ENCODE data around the gene CACNA2D2.
"Not testable (repeated sequence)": the region's sequence is repeated elsewhere in the genome, so short reads cannot be mapped to it uniquely, and the experiment has no call there.

CACNA2D2 gene

DNA sequence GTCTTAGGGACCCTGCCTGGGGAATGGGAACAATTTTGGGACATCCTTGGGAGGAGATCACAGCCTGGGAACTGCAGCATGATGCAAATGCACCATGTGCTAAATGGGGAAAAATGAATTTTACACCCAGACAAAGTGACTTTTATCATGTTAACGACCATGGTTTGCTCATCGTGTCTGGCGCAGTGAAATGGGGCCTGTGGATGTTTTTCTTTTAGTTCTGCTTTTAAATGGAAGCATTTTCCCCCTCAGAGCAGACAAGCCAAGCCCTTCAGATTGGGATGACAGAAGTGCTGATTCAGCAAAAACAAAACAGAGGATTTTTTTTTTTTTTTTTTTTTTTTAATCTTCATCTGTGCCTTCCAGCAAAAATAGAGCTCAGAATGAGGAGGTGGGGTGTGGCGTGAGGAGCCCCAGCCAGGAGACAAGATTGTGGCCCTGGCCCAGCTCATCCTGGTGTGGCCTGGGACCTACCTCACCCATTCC lies 14.3 kb upstream of the CACNA2D2 start:
- no peak overlapping the region for H3K27ac ChIP-seq (ENCODE audit: low read depth, low read length)
- no peaks in the 10 kb centered on the region for H3K9me3 ChIP-seq (ENCODE audit: control insufficient read depth in 5 of 5, low read length in 5 of 5)
- peaks cover 0 to 16% (median 13%) of the 10 kb centered on the region in 5 donors for H3K4me1 ChIP-seq (ENCODE audit: control insufficient read depth in 5 of 5, insufficient read depth in 5 of 5, low read length in 5 of 5)
- H3K4me3 ChIP-seq (ENCODE audit: low read depth in 1 of 5, low read length in 5 of 5): no peak overlapping the region
- peaks cover 2 to 18% (median 9%) of the 10 kb centered on the region in 5 donors for H3K27me3 ChIP-seq (ENCODE audit: control insufficient read depth in 5 of 5, insufficient read depth in 4 of 5, low read length in 5 of 5)
- H3K9ac ChIP-seq (ENCODE audit: low read length in 5 of 5): no peak overlapping the region
- H3K36me3 ChIP-seq (ENCODE audit: control insufficient read depth in 5 of 5, insufficient read depth in 5 of 5, low read length in 5 of 5): no peaks in the 10 kb centered on the region

DNA sequence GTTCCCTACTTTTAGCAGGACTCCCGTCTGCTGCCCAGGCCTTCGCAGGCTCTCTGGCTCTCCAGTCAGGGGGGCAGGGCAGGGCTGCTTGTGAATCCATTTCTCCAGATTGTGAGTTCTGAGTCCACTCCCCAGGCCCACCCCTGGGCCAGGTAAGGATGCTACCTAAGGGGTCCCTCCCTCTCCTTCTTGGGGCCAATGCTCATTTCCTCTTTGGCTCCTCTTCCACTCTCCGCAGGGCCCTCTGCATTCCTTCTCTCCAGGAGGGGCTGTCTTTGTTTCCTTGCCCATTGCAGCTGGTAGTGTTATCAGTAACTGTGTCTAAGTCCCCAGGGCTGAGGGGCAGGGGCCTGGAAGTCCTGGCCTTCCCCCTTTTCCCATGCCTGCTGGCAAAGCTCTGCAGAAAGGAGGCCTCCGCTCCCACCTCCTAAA lies 13.0 kb upstream of the CACNA2D2 start:
- Histone ChIP-seq H3K4me1 (ENCODE audit: control insufficient read depth in 5 of 5, insufficient read depth in 5 of 5, low read length in 5 of 5) (peaks cover 0 to 16% (median 13%) of the 10 kb centered on the region in 5 donors), H3K27ac (ENCODE audit: low read depth, low read length) (no peak overlapping the region)

DNA sequence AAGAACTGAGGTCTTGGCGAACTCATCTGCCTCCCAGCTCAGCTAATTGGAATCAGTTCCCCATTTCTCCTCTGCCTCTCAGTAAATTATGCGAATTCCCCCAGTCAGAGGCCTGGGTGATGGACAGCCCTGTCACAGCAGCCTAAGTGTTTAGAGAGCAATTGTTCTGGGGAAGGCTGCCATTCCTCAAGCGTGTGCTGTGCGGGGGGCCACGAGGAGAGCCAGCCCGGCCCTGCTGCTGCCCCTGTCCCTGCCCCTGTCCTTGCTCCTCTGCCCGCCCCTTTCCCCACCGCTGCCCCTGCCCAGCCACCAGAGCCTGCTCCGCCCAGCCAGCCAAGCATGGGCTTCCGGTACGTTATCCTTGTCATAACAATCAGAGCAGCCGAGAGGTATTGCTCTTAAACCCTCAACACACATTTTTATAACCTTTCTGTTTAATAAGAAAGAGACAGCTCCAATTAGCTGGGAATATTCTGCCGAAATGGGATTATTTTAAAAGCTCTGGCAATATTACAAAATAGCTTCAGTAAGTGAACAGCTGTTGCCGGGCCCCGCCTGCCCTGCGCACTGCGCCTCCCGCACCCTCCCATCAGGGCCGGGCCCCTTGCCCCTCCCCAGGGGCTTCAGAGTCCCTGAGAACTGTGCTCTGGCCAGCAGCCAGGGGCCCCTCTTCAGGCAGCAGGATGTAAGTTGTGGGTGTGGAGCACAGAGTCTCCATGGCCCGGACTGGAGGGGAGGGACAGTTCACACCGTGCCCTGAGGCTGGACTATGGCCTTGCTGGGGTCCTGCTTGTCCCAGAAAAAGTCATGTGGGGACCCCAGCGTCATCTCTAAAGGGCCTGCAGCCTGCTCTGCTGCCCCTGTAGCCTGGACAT lies 12.4 kb upstream of the CACNA2D2 start:
- no peak overlapping the region for H3K27ac ChIP-seq (ENCODE audit: low read depth, low read length)
- no peak overlapping the region for H3K9ac ChIP-seq (ENCODE audit: low read length in 5 of 5)
- H3K27me3 ChIP-seq (ENCODE audit: control insufficient read depth in 5 of 5, insufficient read depth in 4 of 5, low read length in 5 of 5): peaks cover 2 to 20% (median 9%) of the 10 kb centered on the region in 5 donors
- H3K4me1 ChIP-seq (ENCODE audit: control insufficient read depth in 5 of 5, insufficient read depth in 5 of 5, low read length in 5 of 5): peaks cover 0 to 16% (median 13%) of the 10 kb centered on the region in 5 donors
- H3K9me3 ChIP-seq (ENCODE audit: control insufficient read depth in 5 of 5, low read length in 5 of 5): no peaks in the 10 kb centered on the region
- H3K4me3 ChIP-seq (ENCODE audit: low read depth in 1 of 5, low read length in 5 of 5): peak overlapping the region in 1 of 5 donors; percentile 2
- no peaks in the 10 kb centered on the region for H3K36me3 ChIP-seq (ENCODE audit: control insufficient read depth in 5 of 5, insufficient read depth in 5 of 5, low read length in 5 of 5)

More for the DNA sequence above, 13.0 kb upstream of the CACNA2D2 start:
- no peaks in the 10 kb centered on the region for H3K36me3 ChIP-seq (ENCODE audit: control insufficient read depth in 5 of 5, insufficient read depth in 5 of 5, low read length in 5 of 5)
- no peaks in the 10 kb centered on the region for H3K9me3 ChIP-seq (ENCODE audit: control insufficient read depth in 5 of 5, low read length in 5 of 5)
- H3K9ac ChIP-seq (ENCODE audit: low read length in 5 of 5): no peak overlapping the region
- H3K4me3 ChIP-seq (ENCODE audit: low read depth in 1 of 5, low read length in 5 of 5): no peak overlapping the region
- H3K27me3 ChIP-seq (ENCODE audit: control insufficient read depth in 5 of 5, insufficient read depth in 4 of 5, low read length in 5 of 5): peaks cover 2 to 18% (median 9%) of the 10 kb centered on the region in 5 donors

DNA sequence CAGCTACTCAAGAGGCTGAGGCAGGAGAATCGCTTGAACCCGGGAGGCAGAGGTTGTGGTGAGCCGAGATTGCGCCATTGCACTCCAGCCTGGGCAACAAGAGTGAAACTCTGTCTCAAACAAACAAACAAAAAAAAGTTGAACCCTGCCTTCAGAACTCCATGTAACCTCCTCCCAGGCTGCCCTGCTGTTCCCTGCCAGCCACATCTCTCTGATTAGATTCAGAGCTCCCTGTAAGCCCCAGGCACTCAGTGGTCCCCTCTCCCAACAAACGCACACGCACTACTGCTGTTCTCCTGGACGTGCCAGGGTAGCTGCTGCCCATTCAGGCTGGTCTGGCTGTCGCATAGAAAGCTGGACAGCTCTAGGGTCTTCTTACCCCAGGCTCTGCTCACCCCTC lies 9.5 kb upstream of the CACNA2D2 start:
- Histone ChIP-seq H3K27me3 (ENCODE audit: control insufficient read depth in 5 of 5, insufficient read depth in 4 of 5, low read length in 5 of 5) (peaks cover 0 to 14% (median 0%) of the 10 kb centered on the region in 5 donors), H3K4me1 (ENCODE audit: control insufficient read depth in 5 of 5, insufficient read depth in 5 of 5, low read length in 5 of 5) (peaks cover 0 to 16% (median 13%) of the 10 kb centered on the region in 5 donors)
- H3K36me3 ChIP-seq (ENCODE audit: control insufficient read depth in 5 of 5, insufficient read depth in 5 of 5, low read length in 5 of 5); H3K27ac ChIP-seq (ENCODE audit: low read depth, low read length); H3K9ac ChIP-seq (ENCODE audit: low read length in 5 of 5); H3K9me3 ChIP-seq (ENCODE audit: control insufficient read depth in 5 of 5, low read length in 5 of 5); H3K4me3 ChIP-seq (ENCODE audit: low read depth in 1 of 5, low read length in 5 of 5): not testable (repeated sequence)

DNA sequence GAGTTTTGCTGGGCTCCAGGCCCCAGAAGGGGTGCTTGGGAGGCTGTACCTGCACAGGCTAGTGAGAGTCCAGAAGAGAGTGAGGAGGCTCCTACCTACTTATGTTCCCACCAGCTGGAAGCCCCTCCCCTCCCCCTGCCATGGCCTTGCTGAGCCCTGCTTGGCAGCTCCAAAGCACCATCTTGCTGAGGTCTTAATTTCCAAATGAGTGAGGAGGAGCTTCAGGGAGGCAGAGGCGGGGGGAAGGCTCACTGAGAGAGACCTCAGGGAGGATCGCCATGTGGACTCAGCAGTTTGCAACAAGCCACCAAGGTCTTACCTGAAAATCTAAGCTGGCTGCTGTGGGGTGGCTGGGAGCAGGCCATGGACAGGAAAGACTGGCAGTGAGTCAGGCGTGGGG lies 8.7 kb upstream of the CACNA2D2 start:
- H3K36me3 ChIP-seq (ENCODE audit: control insufficient read depth in 5 of 5, insufficient read depth in 5 of 5, low read length in 5 of 5): no peaks in the 10 kb centered on the region
- H3K4me3 ChIP-seq (ENCODE audit: low read depth in 1 of 5, low read length in 5 of 5): no peak overlapping the region

DNA sequence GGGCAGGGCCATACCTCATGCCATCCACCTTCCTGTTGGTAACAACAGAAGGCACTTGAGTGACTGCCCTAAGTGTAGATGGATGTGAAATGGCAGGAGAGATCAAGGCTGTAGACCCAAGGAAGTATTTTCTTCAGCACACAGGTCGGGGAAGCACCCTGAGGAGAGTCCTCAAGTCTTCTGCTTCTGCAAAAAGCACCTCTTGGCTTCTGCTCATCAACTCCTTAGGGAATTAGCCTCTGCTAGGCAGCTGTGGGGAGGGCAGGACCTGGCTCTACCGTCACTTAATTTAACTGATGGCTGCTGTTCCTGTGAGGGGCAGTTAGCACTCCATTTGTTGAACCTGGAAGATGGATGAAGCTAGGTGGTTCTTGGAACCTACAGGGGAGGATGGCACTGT lies 6.9 kb upstream of the CACNA2D2 start:
- Histone ChIP-seq H3K27ac (ENCODE audit: low read depth, low read length) (no peak overlapping the region), H3K27me3 (ENCODE audit: control insufficient read depth in 5 of 5, insufficient read depth in 4 of 5, low read length in 5 of 5) (peaks cover 0 to 16% (median 3%) of the 10 kb centered on the region in 5 donors), H3K4me3 (ENCODE audit: low read depth in 1 of 5, low read length in 5 of 5) (no peak overlapping the region), H3K36me3 (ENCODE audit: control insufficient read depth in 5 of 5, insufficient read depth in 5 of 5, low read length in 5 of 5) (no peaks in the 10 kb centered on the region), H3K9ac (ENCODE audit: low read length in 5 of 5) (no peak overlapping the region), H3K9me3 (ENCODE audit: control insufficient read depth in 5 of 5, low read length in 5 of 5) (no peaks in the 10 kb centered on the region), H3K4me1 (ENCODE audit: control insufficient read depth in 5 of 5, insufficient read depth in 5 of 5, low read length in 5 of 5) (peaks cover 0 to under 1% (median under 1%) of the 10 kb centered on the region in 5 donors)

More for the DNA sequence above, 8.7 kb upstream of the CACNA2D2 start:
- Histone ChIP-seq H3K27ac (ENCODE audit: low read depth, low read length) (no peak overlapping the region), H3K9me3 (ENCODE audit: control insufficient read depth in 5 of 5, low read length in 5 of 5) (no peaks in the 10 kb centered on the region), H3K9ac (ENCODE audit: low read length in 5 of 5) (no peak overlapping the region), H3K27me3 (ENCODE audit: control insufficient read depth in 5 of 5, insufficient read depth in 4 of 5, low read length in 5 of 5) (peaks cover 0 to 15% (median 2%) of the 10 kb centered on the region in 5 donors), H3K4me1 (ENCODE audit: control insufficient read depth in 5 of 5, insufficient read depth in 5 of 5, low read length in 5 of 5) (peaks cover 0 to 16% (median 13%) of the 10 kb centered on the region in 5 donors)

- H3K4me1 ChIP-seq (ENCODE audit: control insufficient read depth in 5 of 5, insufficient read depth in 5 of 5, low read length in 5 of 5): no peaks in the 10 kb centered on the region
- no peaks in the 10 kb centered on the region for H3K9me3 ChIP-seq (ENCODE audit: control insufficient read depth in 5 of 5, low read length in 5 of 5)
- no peaks in the 10 kb centered on the region for H3K36me3 ChIP-seq (ENCODE audit: control insufficient read depth in 5 of 5, insufficient read depth in 5 of 5, low read length in 5 of 5)
- H3K27me3 ChIP-seq (ENCODE audit: control insufficient read depth in 5 of 5, insufficient read depth in 4 of 5, low read length in 5 of 5): peaks cover 0 to 18% (median 6%) of the 10 kb centered on the region in 5 donors
- no peak overlapping the region for H3K4me3 ChIP-seq (ENCODE audit: low read depth in 1 of 5, low read length in 5 of 5)
- H3K27ac ChIP-seq (ENCODE audit: low read depth, low read length): no peak overlapping the region
- no peak overlapping the region for H3K9ac ChIP-seq (ENCODE audit: low read length in 5 of 5)
These were observed 6.3 kb upstream of the CACNA2D2 start for GRCh38 chr3:50509715-50510114.

- Histone ChIP-seq H3K4me1 (ENCODE audit: control insufficient read depth in 5 of 5, insufficient read depth in 5 of 5, low read length in 5 of 5) (peaks cover 0 to 4% (median 2%) of the 10 kb centered on the region in 5 donors), H3K27ac (ENCODE audit: low read depth, low read length) (no peak overlapping the region), H3K36me3 (ENCODE audit: control insufficient read depth in 5 of 5, insufficient read depth in 5 of 5, low read length in 5 of 5) (no peaks in the 10 kb centered on the region), H3K4me3 (ENCODE audit: low read depth in 1 of 5, low read length in 5 of 5) (no peak overlapping the region), H3K9ac (ENCODE audit: low read length in 5 of 5) (no peak overlapping the region), H3K9me3 (ENCODE audit: control insufficient read depth in 5 of 5, low read length in 5 of 5) (no peaks in the 10 kb centered on the region), H3K27me3 (ENCODE audit: control insufficient read depth in 5 of 5, insufficient read depth in 4 of 5, low read length in 5 of 5) (peaks cover 0 to 13% (median 6%) of the 10 kb centered on the region in 5 donors)
These were observed 5.4 kb upstream of the CACNA2D2 start for GRCh38 chr3:50508821-50509220.

GRCh38 chr3:50506169-50506568 lies 2.7 kb upstream of the CACNA2D2 start:
- Histone ChIP-seq H3K9me3 (ENCODE audit: control insufficient read depth in 5 of 5, low read length in 5 of 5) (no peaks in the 10 kb centered on the region), H3K9ac (ENCODE audit: low read length in 5 of 5) (no peak overlapping the region), H3K4me1 (ENCODE audit: control insufficient read depth in 5 of 5, insufficient read depth in 5 of 5, low read length in 5 of 5) (peaks cover 0 to 13% (median 12%) of the 10 kb centered on the region in 5 donors), H3K27me3 (ENCODE audit: control insufficient read depth in 5 of 5, insufficient read depth in 4 of 5, low read length in 5 of 5) (peaks cover 12 to 24% (median 16%) of the 10 kb centered on the region in 5 donors), H3K36me3 (ENCODE audit: control insufficient read depth in 5 of 5, insufficient read depth in 5 of 5, low read length in 5 of 5) (no peaks in the 10 kb centered on the region), H3K27ac (ENCODE audit: low read depth, low read length) (no peak overlapping the region), H3K4me3 (ENCODE audit: low read depth in 1 of 5, low read length in 5 of 5) (no peak overlapping the region)

GRCh38 chr3:50504681-50505080 lies 1.2 kb upstream of the CACNA2D2 start:
- Histone ChIP-seq H3K4me3 (ENCODE audit: low read depth in 1 of 5, low read length in 5 of 5) (no peak overlapping the region), H3K27me3 (ENCODE audit: control insufficient read depth in 5 of 5, insufficient read depth in 4 of 5, low read length in 5 of 5) (peaks cover 12 to 36% (median 19%) of the 10 kb centered on the region in 5 donors), H3K4me1 (ENCODE audit: control insufficient read depth in 5 of 5, insufficient read depth in 5 of 5, low read length in 5 of 5) (peaks cover 0 to 13% (median 12%) of the 10 kb centered on the region in 5 donors), H3K9ac (ENCODE audit: low read length in 5 of 5) (no peak overlapping the region), H3K36me3 (ENCODE audit: control insufficient read depth in 5 of 5, insufficient read depth in 5 of 5, low read length in 5 of 5) (no peaks in the 10 kb centered on the region), H3K9me3 (ENCODE audit: control insufficient read depth in 5 of 5, low read length in 5 of 5) (no peaks in the 10 kb centered on the region), H3K27ac (ENCODE audit: low read depth, low read length) (no peak overlapping the region)
